ENCODE results near the gene HIGD1C. TPM values are rescaled to one million over a fixed set of nuclear protein-coding genes. Genes with fewer than 3 reads are reported as not detected.

The HIGD1C gene
- polyA plus RNA-seq, 3 donors from 2014 or later = not detected

Other genes with a start within 250 kb of the HIGD1C start
- gene ATF1, start 188.4 kb upstream of the HIGD1C start, polyA plus RNA-seq = 10 to 100 TPM; 34.9 to 43.8 (median 37.6) TPM
- gene TMPRSS12, start 109.6 kb upstream of the HIGD1C start, polyA plus RNA-seq = not detected
- gene SLC11A2, start 73.8 kb downstream of the HIGD1C start, polyA plus RNA-seq = 10 to 100 TPM in 2 of 3 donors, 1 to 10 TPM in 1; 9.7 to 14.8 (median 11.2) TPM
- gene LETMD1, start 95.8 kb downstream of the HIGD1C start, polyA plus RNA-seq = 10 to 100 TPM; 14.9 to 40.4 (median 17.7) TPM
- 1 to 10 TPM in 2 of 3 donors, under 1 TPM in 1; 0.90 to 7.9 (median 7.2) TPM for gene CSRNP2, start 131.1 kb downstream of the HIGD1C start, polyA plus RNA-seq
- gene TFCP2, start 220.6 kb downstream of the HIGD1C start, polyA plus RNA-seq = 10 to 100 TPM; 10.1 to 16.6 (median 11.7) TPM

Measured in immature natural killer cell (primary cell).